ENCODE data around the gene VTCN1.

Gene VTCN1

DNA sequence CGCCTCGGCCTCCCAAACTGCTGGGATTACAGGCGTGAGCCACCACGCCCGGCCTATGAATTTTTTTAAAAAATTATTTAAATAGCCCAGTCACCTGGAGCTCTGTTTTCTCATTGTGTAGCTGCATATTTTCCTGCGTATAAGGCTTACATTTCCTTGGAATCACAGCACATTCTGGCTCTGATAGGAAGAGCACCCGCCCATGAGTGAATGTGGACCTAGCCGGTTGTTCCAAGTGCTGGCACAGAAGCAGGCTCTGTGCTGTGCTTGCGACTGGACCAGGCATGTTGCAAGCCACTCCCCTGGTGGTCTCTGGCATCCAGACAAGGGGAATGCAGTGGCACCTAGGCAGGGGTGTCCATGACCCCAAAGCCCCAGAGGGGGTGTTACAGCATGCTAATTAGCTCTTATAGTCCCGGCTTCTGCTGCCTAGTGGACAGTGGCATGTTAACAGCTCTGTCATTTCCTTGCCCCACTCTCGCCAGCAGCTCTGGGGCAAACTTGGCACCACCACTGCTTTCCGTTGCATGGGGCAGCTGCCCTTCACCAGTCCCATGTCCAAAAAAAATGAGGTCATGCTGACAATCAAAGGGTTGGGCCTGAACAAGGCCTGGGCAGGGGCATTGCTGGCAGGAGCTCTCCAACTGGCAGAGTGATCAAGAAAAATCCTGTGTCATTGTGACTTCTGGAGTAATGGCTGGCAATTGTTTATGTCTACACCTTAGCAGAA, 5.2 kb upstream of the VTCN1 start:
- H3K27me3 ChIP-seq (replicated peaks): no peaks in the 10 kb centered on the region
- TF ChIP-seq, protein P1, sequence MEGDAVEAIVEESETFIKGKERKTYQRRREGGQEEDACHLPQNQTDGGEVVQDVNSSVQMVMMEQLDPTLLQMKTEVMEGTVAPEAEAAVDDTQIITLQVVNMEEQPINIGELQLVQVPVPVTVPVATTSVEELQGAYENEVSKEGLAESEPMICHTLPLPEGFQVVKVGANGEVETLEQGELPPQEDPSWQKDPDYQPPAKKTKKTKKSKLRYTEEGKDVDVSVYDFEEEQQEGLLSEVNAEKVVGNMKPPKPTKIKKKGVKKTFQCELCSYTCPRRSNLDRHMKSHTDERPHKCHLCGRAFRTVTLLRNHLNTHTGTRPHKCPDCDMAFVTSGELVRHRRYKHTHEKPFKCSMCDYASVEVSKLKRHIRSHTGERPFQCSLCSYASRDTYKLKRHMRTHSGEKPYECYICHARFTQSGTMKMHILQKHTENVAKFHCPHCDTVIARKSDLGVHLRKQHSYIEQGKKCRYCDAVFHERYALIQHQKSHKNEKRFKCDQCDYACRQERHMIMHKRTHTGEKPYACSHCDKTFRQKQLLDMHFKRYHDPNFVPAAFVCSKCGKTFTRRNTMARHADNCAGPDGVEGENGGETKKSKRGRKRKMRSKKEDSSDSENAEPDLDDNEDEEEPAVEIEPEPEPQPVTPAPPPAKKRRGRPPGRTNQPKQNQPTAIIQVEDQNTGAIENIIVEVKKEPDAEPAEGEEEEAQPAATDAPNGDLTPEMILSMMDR (IDR thresholded peaks at IDR 0.05; ENCODE audit: low read depth, low read length, missing control alignments): no peak
- in situ Hi-C loops (cut with HindIII; ENCODE audit: low pct_ligation_motif_present, low sequenced_read_pairs): no loop called here
- H3K4me3 ChIP-seq (ENCODE audit: low read depth, low read length): no peak overlapping the region
- no peak for DNase-seq
- H3K36me3 ChIP-seq (replicated peaks): no peaks in the 10 kb centered on the region
- H3K27ac ChIP-seq: no peak overlapping the region

DNA sequence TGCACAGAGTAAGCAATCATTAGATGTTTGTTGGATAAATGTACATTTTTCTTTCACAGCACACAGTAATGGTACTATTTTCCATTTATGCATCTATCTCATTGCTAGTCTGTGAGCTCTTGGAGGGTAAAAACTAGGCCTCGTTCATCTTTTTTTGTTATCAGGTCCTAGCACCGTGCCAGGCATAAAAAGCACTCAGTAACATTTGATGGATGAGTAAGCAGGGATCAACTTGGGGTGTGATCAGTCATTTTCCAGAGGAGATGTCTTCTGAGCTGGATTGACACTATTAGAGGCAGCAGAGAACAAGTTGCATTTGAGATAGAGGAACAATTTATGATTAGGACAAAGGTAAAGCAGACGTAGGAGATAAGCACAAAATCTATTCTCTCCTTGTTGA, 4.3 kb upstream of the VTCN1 start:
- H3K4me3 ChIP-seq (ENCODE audit: low read depth, low read length): no peak overlapping the region
- no peak overlapping the region for H3K27ac ChIP-seq
- TF ChIP-seq, protein P1 (IDR thresholded peaks at IDR 0.05; ENCODE audit: low read depth, low read length, missing control alignments): no peak
- no peak for DNase-seq
- no peaks in the 10 kb centered on the region for H3K27me3 ChIP-seq (replicated peaks)
- in situ Hi-C loops (cut with HindIII; ENCODE audit: low pct_ligation_motif_present, low sequenced_read_pairs): no loop called here
- no peaks in the 10 kb centered on the region for H3K36me3 ChIP-seq (replicated peaks)

DNA sequence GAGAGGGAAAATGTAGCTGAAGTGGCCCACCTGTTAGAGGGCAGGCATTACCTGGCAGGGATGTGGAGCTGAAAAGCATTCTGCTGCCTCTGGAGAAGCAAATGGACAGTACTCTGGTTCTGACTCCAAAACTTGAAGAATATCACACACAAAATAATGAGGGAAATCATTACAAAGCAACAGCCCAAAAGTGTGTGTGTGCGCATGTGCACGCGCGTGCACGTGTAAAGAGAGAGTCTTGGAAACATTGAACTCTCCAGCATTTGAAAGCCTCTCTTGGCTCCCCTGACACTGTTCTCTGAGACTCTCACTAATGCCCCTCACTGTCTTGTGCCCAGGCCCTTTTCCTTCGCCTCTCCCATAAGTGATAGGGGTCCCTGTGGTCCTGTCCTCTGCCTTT, 2.3 kb upstream of the VTCN1 start:
- DNase-seq: no peak
- Histone ChIP-seq H3K36me3 (replicated peaks) (no peaks in the 10 kb centered on the region), H3K27ac (no peak overlapping the region), H3K27me3 (replicated peaks) (no peaks in the 10 kb centered on the region), H3K4me3 (ENCODE audit: low read depth, low read length) (no peak overlapping the region)
- in situ Hi-C loops (cut with HindIII; ENCODE audit: low pct_ligation_motif_present, low sequenced_read_pairs): no loop called here
- TF ChIP-seq, protein P1 (IDR thresholded peaks at IDR 0.05; ENCODE audit: low read depth, low read length, missing control alignments): no peak

DNA sequence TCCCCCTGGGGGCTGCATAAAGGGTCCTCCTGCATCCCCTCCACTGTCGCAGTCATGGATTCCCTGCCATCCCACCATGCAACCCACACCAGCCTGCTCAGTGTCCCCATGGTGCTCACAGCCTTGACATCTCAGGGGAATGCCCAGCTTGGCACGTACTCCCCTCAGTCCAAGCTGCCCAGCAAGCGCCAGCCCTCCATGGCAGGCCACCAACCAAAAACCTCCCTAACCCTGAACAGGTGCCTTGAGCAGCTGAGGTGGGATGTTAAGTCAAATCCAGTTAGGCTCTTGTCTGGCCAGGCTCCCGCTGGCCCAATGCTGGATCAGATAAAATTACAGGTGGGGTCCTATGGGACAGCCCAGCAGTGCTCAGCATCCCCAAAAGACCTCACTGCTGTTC, 341 bp downstream of the VTCN1 start:
- DNase-seq: no peak
- Histone ChIP-seq H3K36me3 (replicated peaks) (no peaks in the 10 kb centered on the region), H3K27ac (no peak overlapping the region), H3K4me3 (ENCODE audit: low read depth, low read length) (no peak overlapping the region), H3K27me3 (replicated peaks) (no peaks in the 10 kb centered on the region)
- in situ Hi-C loops (cut with HindIII; ENCODE audit: low pct_ligation_motif_present, low sequenced_read_pairs): no loop called here
- TF ChIP-seq, protein P1 (IDR thresholded peaks at IDR 0.05; ENCODE audit: low read depth, low read length, missing control alignments): no peak

- no peaks in the 10 kb centered on the region for H3K36me3 ChIP-seq (replicated peaks)
- in situ Hi-C loops (cut with HindIII; ENCODE audit: low pct_ligation_motif_present, low sequenced_read_pairs): no loop called here
- H3K27ac ChIP-seq: no peak overlapping the region
- no peaks in the 10 kb centered on the region for H3K27me3 ChIP-seq (replicated peaks)
- TF ChIP-seq, protein P1 (IDR thresholded peaks at IDR 0.05; ENCODE audit: low read depth, low read length, missing control alignments): no peak
- DNase-seq: no peak
- no peak overlapping the region for H3K4me3 ChIP-seq (ENCODE audit: low read depth, low read length)
Observed at GRCh38 chr1:117209094-117209493, 1.6 kb downstream of the VTCN1 start.

- H3K4me3 ChIP-seq (ENCODE audit: low read depth, low read length): no peak overlapping the region
- no peak overlapping the region for H3K27ac ChIP-seq
- no peaks in the 10 kb centered on the region for H3K27me3 ChIP-seq (replicated peaks)
- DNase-seq: no peak
- no peaks in the 10 kb centered on the region for H3K36me3 ChIP-seq (replicated peaks)
- TF ChIP-seq, protein P1 (IDR thresholded peaks at IDR 0.05; ENCODE audit: low read depth, low read length, missing control alignments): no peak
- in situ Hi-C loops (cut with HindIII; ENCODE audit: low pct_ligation_motif_present, low sequenced_read_pairs): no loop called here
Observed at GRCh38 chr1:117208580-117208979, 2.1 kb downstream of the VTCN1 start.
